ENCODE data around the gene SENP8. TPM values are rescaled to one million over a fixed set of nuclear protein-coding genes. Genes with fewer than 3 reads are reported as not detected.
A peak's percentile ranks its signal among the peaks of the same experiment; 100 is the strongest.

SENP8 gene
- total and polyA plus RNA-seq, 4 donors: 5.1 to 6.7 (median 6.0) TPM

GRCh38 chr15:72146934-72147333 is 28.7 kb downstream of the SENP8 start:
- no peak overlapping the region for H3K4me3 ChIP-seq (ENCODE audit: low read depth, low read length)
- no peaks in the 10 kb centered on the region for H3K36me3 ChIP-seq (ENCODE audit: control insufficient read depth, insufficient read depth, low read length)
- H3K4me1 ChIP-seq (ENCODE audit: control insufficient read depth, insufficient read depth, low read length): no peaks in the 10 kb centered on the region
- DNase-seq (ENCODE audit: low read depth in 4 of 6, low spot score in 6 of 6): no peak
- no peaks in the 10 kb centered on the region for H3K9me3 ChIP-seq (ENCODE audit: control insufficient read depth, insufficient read depth, low read length)
- H3K27ac ChIP-seq (ENCODE audit: low read depth, low read length): no peak overlapping the region
- no peaks in the 10 kb centered on the region for H3K27me3 ChIP-seq (ENCODE audit: control insufficient read depth, insufficient read depth, low read length)

DNA sequence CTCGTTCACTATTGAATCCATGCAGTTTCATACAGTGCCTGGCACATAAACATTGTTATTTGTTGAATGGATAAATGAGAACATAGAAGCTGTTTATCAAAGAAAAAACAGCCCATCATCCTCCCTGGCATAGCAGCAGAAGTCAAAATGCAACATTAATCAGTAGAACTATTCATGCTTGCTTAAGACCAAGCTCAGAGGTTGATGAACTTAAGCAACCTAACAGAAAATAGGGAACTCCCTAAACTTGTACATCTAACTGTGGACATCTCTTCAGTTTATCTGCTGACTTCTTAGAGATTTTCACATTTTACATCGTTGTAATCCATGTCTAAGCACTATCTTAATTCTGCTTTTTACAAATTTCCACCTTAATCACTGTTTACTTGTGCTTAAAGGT is 29.2 kb downstream of the SENP8 start:
- DNase-seq (ENCODE audit: low read depth in 4 of 6, low spot score in 6 of 6): no peak
- H3K27me3 ChIP-seq (ENCODE audit: control insufficient read depth, insufficient read depth, low read length): no peaks in the 10 kb centered on the region
- no peaks in the 10 kb centered on the region for H3K9me3 ChIP-seq (ENCODE audit: control insufficient read depth, insufficient read depth, low read length)
- H3K27ac ChIP-seq (ENCODE audit: low read depth, low read length): no peak overlapping the region
- H3K36me3 ChIP-seq (ENCODE audit: control insufficient read depth, insufficient read depth, low read length): no peaks in the 10 kb centered on the region
- H3K4me1 ChIP-seq (ENCODE audit: control insufficient read depth, insufficient read depth, low read length): no peaks in the 10 kb centered on the region
- no peak overlapping the region for H3K4me3 ChIP-seq (ENCODE audit: low read depth, low read length)
- WGBS (ENCODE audit: insufficient coverage): no CpG with 5 or more reads among the region's 2 CpGs

DNA sequence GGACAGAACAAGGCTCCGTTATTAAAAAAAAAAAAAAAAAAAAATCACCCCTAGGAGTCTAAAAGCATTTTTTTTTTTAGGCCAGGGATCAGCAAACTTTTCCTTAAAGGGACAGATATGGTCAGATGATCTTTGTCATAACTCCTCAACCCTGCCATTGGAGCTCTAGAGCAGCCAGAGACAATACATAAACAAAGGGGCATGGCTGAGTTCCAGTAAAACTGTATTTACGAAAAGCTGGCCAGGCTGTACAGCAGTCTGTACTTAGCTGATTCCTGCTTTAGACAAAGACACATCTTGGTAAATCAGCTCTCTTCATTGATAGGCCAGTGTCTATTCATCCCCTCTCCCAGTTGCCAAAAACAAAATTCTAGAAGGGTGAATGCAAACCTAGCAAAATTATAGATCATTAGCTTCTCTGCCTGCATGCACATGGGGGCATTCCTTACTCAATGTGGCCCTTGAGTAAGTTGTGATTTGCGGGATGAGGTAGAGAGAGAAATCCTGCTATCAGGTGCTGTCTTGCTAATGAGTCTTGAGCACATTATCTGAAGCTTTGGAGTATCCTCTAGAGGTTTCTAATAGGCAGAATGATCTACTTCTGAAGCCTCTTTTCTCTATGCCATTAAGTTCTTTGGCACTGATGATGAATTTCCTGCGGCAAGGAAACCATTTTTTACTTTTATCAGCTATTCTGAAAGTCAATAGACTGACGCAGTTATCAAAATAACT is 35.2 kb downstream of the SENP8 start:
- 64% methylated on average over 2 of the region's 5 CpGs for WGBS (ENCODE audit: insufficient coverage)
- no peak overlapping the region for H3K27ac ChIP-seq (ENCODE audit: low read depth, low read length)

DNA sequence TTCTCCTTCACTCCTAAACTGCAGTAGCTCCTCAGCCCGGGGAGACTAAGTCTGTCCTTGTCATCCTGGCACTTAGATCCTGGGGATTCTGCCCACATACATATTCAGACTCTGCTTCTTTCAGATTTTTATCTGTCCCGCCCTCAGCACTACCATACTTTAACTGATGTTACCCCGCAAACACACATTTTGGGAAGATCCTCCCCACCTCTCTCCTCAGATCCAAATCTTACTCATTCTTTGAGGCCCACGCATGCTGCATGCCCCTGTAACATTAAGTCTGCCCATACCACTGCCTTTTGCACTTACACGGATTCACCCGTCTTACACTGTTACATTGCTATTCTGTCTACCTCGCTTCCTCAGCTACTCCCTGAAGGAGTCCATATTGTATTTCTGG is 36.1 kb downstream of the SENP8 start:
- Histone ChIP-seq H3K36me3 (ENCODE audit: control insufficient read depth, insufficient read depth, low read length) (no peaks in the 10 kb centered on the region), H3K27me3 (ENCODE audit: control insufficient read depth, insufficient read depth, low read length) (no peaks in the 10 kb centered on the region), H3K4me3 (ENCODE audit: low read depth, low read length) (no peak overlapping the region), H3K4me1 (ENCODE audit: control insufficient read depth, insufficient read depth, low read length) (peaks cover 15% of the 10 kb centered on the region), H3K9me3 (ENCODE audit: control insufficient read depth, insufficient read depth, low read length) (no peaks in the 10 kb centered on the region), H3K27ac (ENCODE audit: low read depth, low read length) (no peak overlapping the region)
- no peak for DNase-seq (ENCODE audit: low read depth in 4 of 6, low spot score in 6 of 6)
- WGBS (ENCODE audit: insufficient coverage): 95% methylated on average over 7 of the region's 7 CpGs

More for the DNA sequence above, 35.2 kb downstream of the SENP8 start:
- peak in 2 of 6 donors; percentile 26 to 64 for DNase-seq (ENCODE audit: low read depth in 4 of 6, low spot score in 6 of 6)
- Histone ChIP-seq H3K9me3 (ENCODE audit: control insufficient read depth, insufficient read depth, low read length) (no peaks in the 10 kb centered on the region), H3K4me3 (ENCODE audit: low read depth, low read length) (no peak overlapping the region), H3K36me3 (ENCODE audit: control insufficient read depth, insufficient read depth, low read length) (no peaks in the 10 kb centered on the region), H3K4me1 (ENCODE audit: control insufficient read depth, insufficient read depth, low read length) (peaks cover 15% of the 10 kb centered on the region), H3K27me3 (ENCODE audit: control insufficient read depth, insufficient read depth, low read length) (no peaks in the 10 kb centered on the region)

GRCh38 chr15:72155003-72155621 is 36.9 kb downstream of the SENP8 start:
- peaks cover 15% of the 10 kb centered on the region for H3K4me1 ChIP-seq (ENCODE audit: control insufficient read depth, insufficient read depth, low read length)
- peak in 4 of 6 donors; percentile 54 to 91 (median 77) for DNase-seq (ENCODE audit: low read depth in 4 of 6, low spot score in 6 of 6)
- H3K27ac ChIP-seq (ENCODE audit: low read depth, low read length): peak overlapping the region; percentile 50
- H3K27me3 ChIP-seq (ENCODE audit: control insufficient read depth, insufficient read depth, low read length): no peaks in the 10 kb centered on the region
- H3K9me3 ChIP-seq (ENCODE audit: control insufficient read depth, insufficient read depth, low read length): no peaks in the 10 kb centered on the region
- H3K4me3 ChIP-seq (ENCODE audit: low read depth, low read length): peak overlapping the region; percentile 49
- WGBS (ENCODE audit: insufficient coverage): 13% methylated on average over 11 of the region's 14 CpGs
- no peaks in the 10 kb centered on the region for H3K36me3 ChIP-seq (ENCODE audit: control insufficient read depth, insufficient read depth, low read length)

DNA sequence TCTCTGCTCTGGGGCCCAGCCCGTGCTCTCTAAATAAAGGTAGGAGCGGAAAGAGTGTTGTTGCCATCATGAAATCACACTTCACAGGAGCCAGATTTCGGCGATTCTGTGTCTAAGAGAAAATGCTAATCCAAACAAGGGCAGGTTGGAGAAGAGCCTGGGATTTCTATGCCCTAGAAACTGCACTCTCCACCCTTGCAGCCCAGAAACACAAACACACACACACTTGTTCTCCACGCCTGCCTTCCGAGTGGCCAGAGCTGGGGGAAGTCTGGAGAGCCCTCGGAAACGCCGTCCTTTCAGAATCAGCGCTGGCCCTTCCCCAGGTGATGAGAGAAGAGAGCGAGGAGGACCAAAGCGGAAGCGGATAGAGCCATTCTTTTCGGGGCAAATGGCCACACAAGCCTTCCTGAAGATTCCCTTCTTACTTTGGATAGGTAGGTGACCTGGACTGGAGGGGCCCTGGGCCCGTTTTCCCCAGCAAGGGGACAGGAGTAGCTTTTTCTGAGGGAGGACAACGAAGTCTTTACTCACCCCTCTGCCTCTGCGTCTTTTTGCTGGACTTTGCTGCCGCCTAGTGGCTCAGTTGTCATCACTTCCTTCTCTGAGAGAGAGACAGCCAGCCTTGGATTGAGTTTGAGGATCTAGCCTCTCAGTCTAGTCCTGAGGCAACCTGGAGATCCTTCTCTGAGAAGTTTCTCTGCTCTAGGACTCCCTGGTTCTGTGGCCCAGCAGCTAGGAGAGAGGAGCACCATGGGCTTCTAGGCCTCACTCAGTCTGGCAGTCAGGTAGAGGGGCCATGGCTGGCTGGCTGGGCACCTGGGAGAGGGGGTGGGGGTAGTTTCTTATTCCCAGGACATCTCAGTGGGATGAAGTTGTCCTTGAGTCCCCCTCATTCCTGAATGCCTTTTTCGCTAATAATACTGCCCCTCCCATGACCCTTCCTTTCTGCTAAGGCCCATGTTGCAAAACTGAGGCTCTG is 37.7 kb downstream of the SENP8 start:
- Histone ChIP-seq H3K9me3 (ENCODE audit: control insufficient read depth, insufficient read depth, low read length) (no peaks in the 10 kb centered on the region), H3K27ac (ENCODE audit: low read depth, low read length) (peak overlapping the region; percentile 50), H3K27me3 (ENCODE audit: control insufficient read depth, insufficient read depth, low read length) (no peaks in the 10 kb centered on the region), H3K4me1 (ENCODE audit: control insufficient read depth, insufficient read depth, low read length) (peaks cover 18% of the 10 kb centered on the region), H3K4me3 (ENCODE audit: low read depth, low read length) (peak overlapping the region; percentile 49), H3K36me3 (ENCODE audit: control insufficient read depth, insufficient read depth, low read length) (no peaks in the 10 kb centered on the region)
- DNase-seq (ENCODE audit: low read depth in 4 of 6, low spot score in 6 of 6): peak; percentile 83 to 97 (median 90)
- WGBS (ENCODE audit: insufficient coverage): 9% methylated on average over 14 of the region's 19 CpGs

GRCh38 chr15:72156928-72157327 is 38.7 kb downstream of the SENP8 start:
- WGBS (ENCODE audit: insufficient coverage): no CpG with 5 or more reads among the region's 2 CpGs
- no peak overlapping the region for H3K4me3 ChIP-seq (ENCODE audit: low read depth, low read length)
- no peaks in the 10 kb centered on the region for H3K27me3 ChIP-seq (ENCODE audit: control insufficient read depth, insufficient read depth, low read length)
- H3K9me3 ChIP-seq (ENCODE audit: control insufficient read depth, insufficient read depth, low read length): no peaks in the 10 kb centered on the region
- H3K4me1 ChIP-seq (ENCODE audit: control insufficient read depth, insufficient read depth, low read length): peaks cover 28% of the 10 kb centered on the region
- no peaks in the 10 kb centered on the region for H3K36me3 ChIP-seq (ENCODE audit: control insufficient read depth, insufficient read depth, low read length)
- DNase-seq (ENCODE audit: low read depth in 4 of 6, low spot score in 6 of 6): no peak
- no peak overlapping the region for H3K27ac ChIP-seq (ENCODE audit: low read depth, low read length)

DNA sequence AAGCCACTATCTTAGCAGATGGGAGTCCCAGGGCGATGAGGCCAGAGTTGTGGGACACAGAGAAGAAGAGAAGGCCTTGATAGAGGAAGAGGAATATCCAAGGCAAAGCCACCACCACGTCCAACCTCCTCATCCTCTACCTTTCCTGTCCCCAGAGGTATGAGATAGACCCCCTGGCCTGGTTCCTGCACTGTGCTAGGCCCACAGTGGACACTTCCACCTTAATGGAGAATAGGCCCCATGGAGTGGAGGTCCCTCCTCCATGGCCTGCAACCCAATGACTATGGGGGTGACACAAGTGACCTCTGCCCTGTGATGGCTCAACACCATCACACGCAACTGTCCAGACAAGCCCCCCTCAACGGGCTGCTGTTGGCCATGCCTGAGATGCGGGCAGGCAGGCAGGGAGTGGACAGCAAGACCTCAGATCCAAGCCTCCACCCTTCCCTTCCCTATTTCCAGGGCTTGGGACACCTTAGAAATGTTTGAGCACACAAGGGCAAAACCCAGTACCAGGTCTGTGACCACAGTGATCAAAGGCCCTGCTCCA is 42.6 kb downstream of the SENP8 start:
- Histone ChIP-seq H3K4me3 (ENCODE audit: low read depth, low read length) (no peak overlapping the region), H3K27ac (ENCODE audit: low read depth, low read length) (peak overlapping the region; percentile 34), H3K27me3 (ENCODE audit: control insufficient read depth, insufficient read depth, low read length) (no peaks in the 10 kb centered on the region), H3K4me1 (ENCODE audit: control insufficient read depth, insufficient read depth, low read length) (peaks cover 37% of the 10 kb centered on the region), H3K9me3 (ENCODE audit: control insufficient read depth, insufficient read depth, low read length) (no peaks in the 10 kb centered on the region), H3K36me3 (ENCODE audit: control insufficient read depth, insufficient read depth, low read length) (no peaks in the 10 kb centered on the region)
- WGBS (ENCODE audit: insufficient coverage): 94% methylated on average over 3 of the region's 5 CpGs
- no peak for DNase-seq (ENCODE audit: low read depth in 4 of 6, low spot score in 6 of 6)

- Histone ChIP-seq H3K9me3 (ENCODE audit: control insufficient read depth, insufficient read depth, low read length) (no peaks in the 10 kb centered on the region), H3K27ac (ENCODE audit: low read depth, low read length) (peak overlapping the region; percentile 34), H3K4me3 (ENCODE audit: low read depth, low read length) (no peak overlapping the region), H3K4me1 (ENCODE audit: control insufficient read depth, insufficient read depth, low read length) (peaks cover 31% of the 10 kb centered on the region), H3K36me3 (ENCODE audit: control insufficient read depth, insufficient read depth, low read length) (no peaks in the 10 kb centered on the region), H3K27me3 (ENCODE audit: control insufficient read depth, insufficient read depth, low read length) (no peaks in the 10 kb centered on the region)
- DNase-seq (ENCODE audit: low read depth in 4 of 6, low spot score in 6 of 6): peak in 2 of 6 donors; percentile 14 to 60
- WGBS (ENCODE audit: insufficient coverage): 65% methylated on average over 5 of the region's 7 CpGs
Measured at GRCh38 chr15:72161361-72162132, 43.3 kb downstream of the SENP8 start.

Measured in spinal cord (tissue), 10 donors.